CD8-positive, alpha-beta memory T cell (primary cell): ENCODE measurements around the gene RBMY1A1. TPM values are rescaled to one million over a fixed set of nuclear protein-coding genes. Genes with fewer than 3 reads are reported as not detected.
"Not testable (repeated sequence)": the region's sequence is repeated elsewhere in the genome, so short reads cannot be mapped to it uniquely, and the experiment has no call there.

Source experiments
- CTCF ChIA-PET: fragments of 350-600 bp; sonication (Branson Sonifier 250); formaldehyde crosslinking; loops from one replicate; lab custom pipeline; 2021; ENCODE audit warnings: antibody characterized with exemption; lab: Charles Lee
- POLR2A ChIA-PET: fragments of 350-600 bp; sonication (Branson Sonifier 250); formaldehyde crosslinking; loops from one replicate; lab custom pipeline; 2021; ENCODE audit warnings: antibody characterized with exemption; lab: Charles Lee
- DNase-seq, 5 donors: peaks; one replicate each; pipeline versions ENCODE4 v3.0.0 to v3.0.0-alpha.2; 2020 to 2022; ENCODE audit warnings: mixed read lengths in 1 of 5
- H3K27ac ChIP-seq: one replicate; pipeline ENCODE4 v1.7.0; 2013; ENCODE audit warnings: low read depth, mild to moderate bottlenecking, low read length, moderate library complexity
- H3K27me3 ChIP-seq: 2 replicates; pipeline ENCODE4 v1.7.0; 2013; ENCODE audit warnings: low read length, mild to moderate bottlenecking; ENCODE audit not compliant: insufficient read depth, poor library complexity, severe bottlenecking
- H3K36me3 ChIP-seq: 2 replicates; pipeline ENCODE4 v1.7.0; 2013; ENCODE audit warnings: mild to moderate bottlenecking, low read length, moderate library complexity; ENCODE audit not compliant: insufficient read depth
- H3K4me1 ChIP-seq: 2 replicates; pipeline ENCODE4 v1.7.0; 2013; ENCODE audit warnings: mild to moderate bottlenecking, low read length, moderate library complexity; ENCODE audit not compliant: insufficient read depth
- H3K4me3 ChIP-seq: 2 replicates; pipeline ENCODE4 v1.7.0; 2013; ENCODE audit warnings: mild to moderate bottlenecking, low read length
- H3K9me3 ChIP-seq: 2 replicates; pipeline ENCODE4 v1.7.0; 2013; ENCODE audit warnings: mild to moderate bottlenecking, low read length
- H3K27ac Mint-ChIP-seq, 8 donors: one replicate each; pipeline ENCODE4 v1.8.0; 2020 to 2021; ENCODE audit warnings: mixed read lengths in 8 of 8, mild to moderate bottlenecking in 6 of 8, inconsistent platforms in 3 of 8, moderate library complexity in 3 of 8
- H3K27me3 Mint-ChIP-seq, 2 donors: one replicate each; pipeline ENCODE4 v1.8.0; 2020 to 2021; ENCODE audit warnings: mixed read lengths in 2 of 2, mild to moderate bottlenecking in 1 of 2, moderate library complexity in 1 of 2
- H3K36me3 Mint-ChIP-seq, 3 donors: one replicate each; pipeline ENCODE4 v1.8.0; 2020 to 2021; ENCODE audit warnings: mixed read lengths in 3 of 3, inconsistent platforms in 1 of 3, mild to moderate bottlenecking in 1 of 3
- H3K4me1 Mint-ChIP-seq, 3 donors: one replicate each; pipeline ENCODE4 v1.8.0; 2020 to 2021; ENCODE audit warnings: mixed read lengths in 3 of 3, inconsistent platforms in 1 of 3, mild to moderate bottlenecking in 1 of 3
- H3K4me3 Mint-ChIP-seq, 7 donors: one replicate each; pipeline ENCODE4 v1.8.0; 2020 to 2021; ENCODE audit warnings: mixed read lengths in 7 of 7, mild to moderate bottlenecking in 6 of 7, moderate library complexity in 4 of 7, inconsistent platforms in 2 of 7
- H3K9me3 Mint-ChIP-seq, 5 donors: one replicate each; pipeline ENCODE4 v1.8.0; 2020 to 2022; ENCODE audit warnings: mixed read lengths in 5 of 5, mild to moderate bottlenecking in 3 of 5, moderate library complexity in 2 of 5, inconsistent platforms in 1 of 5
- polyA plus RNA-seq: library from polyadenylated mRNA; unstranded; fragments of 300-500 nt; fragmentation: Illumina TruSeq; gene quantifications from one replicate; pipeline ENCODE4 v1.2.3, GENCODE V29; 2021
- total RNA-seq, 2 experiments: library from RNA; stranded (reverse); gene quantifications; one replicate each; pipeline ENCODE4 v1.2.3, GENCODE V29; 2021

RBMY1A1 gene
- total RNA-seq (not detected), polyA plus RNA-seq (not detected)

- H3K27me3 Mint-ChIP-seq, DNase-seq, H3K27ac ChIP-seq, H3K36me3 ChIP-seq, H3K27ac Mint-ChIP-seq, H3K4me1 Mint-ChIP-seq, H3K9me3 ChIP-seq, H3K27me3 ChIP-seq, CTCF ChIA-PET, POLR2A ChIA-PET, H3K9me3 Mint-ChIP-seq, H3K36me3 Mint-ChIP-seq, H3K4me1 ChIP-seq, H3K4me3 Mint-ChIP-seq, H3K4me3 ChIP-seq: not testable (repeated sequence)
These were observed at the start of gene RBMY1A1 for GRCh38 chrY:21534579-21534978. Gene RBMY1A1, plus strand, starts transcription at chrY:21534879. Its CDS starts 2,013 bp downstream, at chrY:21536892.

GRCh38 chrY:21511038-21511437 is 23.6 kb upstream of the RBMY1A1 start, which contains the start of gene RBMY1B:
Gene RBMY1B, plus strand, starts transcription at chrY:21511338. Its CDS starts 2,013 bp downstream, at chrY:21513351.
- H3K27me3 Mint-ChIP-seq, DNase-seq, H3K4me3 ChIP-seq, POLR2A ChIA-PET, H3K27ac Mint-ChIP-seq, H3K36me3 Mint-ChIP-seq, H3K4me1 Mint-ChIP-seq, H3K36me3 ChIP-seq, H3K27me3 ChIP-seq, CTCF ChIA-PET, H3K27ac ChIP-seq, H3K9me3 Mint-ChIP-seq, H3K4me1 ChIP-seq, H3K9me3 ChIP-seq, H3K4me3 Mint-ChIP-seq: not testable (repeated sequence)

GRCh38 chrY:21559316-21559984 is 24.8 kb downstream of the RBMY1A1 start:
- H3K4me1 Mint-ChIP-seq, H3K4me3 ChIP-seq, H3K27me3 Mint-ChIP-seq, H3K4me3 Mint-ChIP-seq, H3K9me3 ChIP-seq, CTCF ChIA-PET, H3K27me3 ChIP-seq, H3K9me3 Mint-ChIP-seq, DNase-seq, H3K27ac Mint-ChIP-seq, H3K36me3 Mint-ChIP-seq, H3K27ac ChIP-seq, H3K4me1 ChIP-seq, H3K36me3 ChIP-seq, POLR2A ChIA-PET: not testable (repeated sequence)

- Mint-ChIP-seq H3K4me3 (no peak overlapping the region), H3K27ac (no peak overlapping the region), H3K36me3 (no peaks in the 10 kb centered on the region), H3K4me1 (no peaks in the 10 kb centered on the region), H3K9me3 (no peaks in the 10 kb centered on the region), H3K27me3 (no peaks in the 10 kb centered on the region)
- CTCF ChIA-PET: no interaction called here
- Histone ChIP-seq H3K9me3 (no peaks in the 10 kb centered on the region), H3K4me3 (no peak overlapping the region), H3K36me3 (no peaks in the 10 kb centered on the region), H3K27me3 (no peaks in the 10 kb centered on the region), H3K4me1 (no peaks in the 10 kb centered on the region), H3K27ac (no peak overlapping the region)
- DNase-seq: no peak
- POLR2A ChIA-PET: no interaction called here
These were observed 50.8 kb downstream of the RBMY1A1 start for GRCh38 chrY:21585449-21585848.

GRCh38 chrY:21586454-21586853 is 51.8 kb downstream of the RBMY1A1 start:
- H3K36me3 ChIP-seq, H3K36me3 Mint-ChIP-seq, H3K27ac Mint-ChIP-seq, H3K4me3 ChIP-seq, H3K9me3 Mint-ChIP-seq, H3K4me1 Mint-ChIP-seq, H3K27ac ChIP-seq, DNase-seq, CTCF ChIA-PET, H3K4me3 Mint-ChIP-seq, H3K4me1 ChIP-seq, H3K27me3 ChIP-seq, H3K27me3 Mint-ChIP-seq, POLR2A ChIA-PET, H3K9me3 ChIP-seq: not testable (repeated sequence)

GRCh38 chrY:21592059-21592458 is 57.4 kb downstream of the RBMY1A1 start:
- ChIA-PET POLR2A (no interaction called here), CTCF (no interaction called here)
- H3K4me1 ChIP-seq: no peaks in the 10 kb centered on the region
- H3K27ac ChIP-seq: no peak overlapping the region
- H3K27me3 Mint-ChIP-seq: no peaks in the 10 kb centered on the region
- no peaks in the 10 kb centered on the region for H3K36me3 ChIP-seq
- H3K9me3 ChIP-seq: no peaks in the 10 kb centered on the region
- no peak overlapping the region for H3K4me3 Mint-ChIP-seq
- H3K27ac Mint-ChIP-seq: no peak overlapping the region
- H3K36me3 Mint-ChIP-seq: no peaks in the 10 kb centered on the region
- no peaks in the 10 kb centered on the region for H3K27me3 ChIP-seq
- no peaks in the 10 kb centered on the region for H3K4me1 Mint-ChIP-seq
- H3K9me3 Mint-ChIP-seq: no peaks in the 10 kb centered on the region
- DNase-seq: no peak
- H3K4me3 ChIP-seq: no peak overlapping the region

- DNase-seq, H3K27ac ChIP-seq, H3K36me3 ChIP-seq, H3K4me1 Mint-ChIP-seq, H3K27ac Mint-ChIP-seq, H3K4me3 Mint-ChIP-seq, H3K4me1 ChIP-seq, H3K4me3 ChIP-seq, POLR2A ChIA-PET, CTCF ChIA-PET, H3K9me3 Mint-ChIP-seq, H3K9me3 ChIP-seq, H3K27me3 Mint-ChIP-seq, H3K36me3 Mint-ChIP-seq, H3K27me3 ChIP-seq: not testable (repeated sequence)
These were observed 61.6 kb downstream of the RBMY1A1 start for GRCh38 chrY:21596287-21596686.
